ENCODE data around the gene RASA3. TPM values are rescaled to one million over a fixed set of nuclear protein-coding genes. Genes with fewer than 3 reads are reported as not detected.

The RASA3 gene
- total RNA-seq, 2 donors from 2014 or later, result 6.3 to 12.0 TPM

- no peaks in the 10 kb centered on the region for H3K27me3 Mint-ChIP-seq (ENCODE audit: insufficient read depth)
- DNase-seq, result no peak
- peak overlapping the region; percentile 64 for H3K27ac Mint-ChIP-seq
- no peak overlapping the region for H3K9ac ChIP-seq (ENCODE audit: extremely low read depth, low read length, poor library complexity, severe bottlenecking)
- H3K4me1 ChIP-seq (ENCODE audit: control insufficient read depth, insufficient read depth, low read length), result no peaks in the 10 kb centered on the region
- H3K27me3 ChIP-seq (ENCODE audit: control insufficient read depth, insufficient read depth, low read length, poor library complexity, severe bottlenecking), result no peaks in the 10 kb centered on the region
- no peaks in the 10 kb centered on the region for H3K9me3 ChIP-seq (ENCODE audit: control insufficient read depth, low read length)
- TF ChIP-seq CTCF (conservative IDR thresholded peaks at IDR 0.05), result no peak
- H3K36me3 ChIP-seq (ENCODE audit: control insufficient read depth, insufficient read depth, low read length), result no peaks in the 10 kb centered on the region
- H3K27ac ChIP-seq (ENCODE audit: low read depth, low read length), result no peak overlapping the region
- no peak overlapping the region for H3K4me3 ChIP-seq (ENCODE audit: low read length)
- peaks cover 12% of the 10 kb centered on the region for H3K36me3 Mint-ChIP-seq (ENCODE audit: low read depth)
- 83 to 96% methylated on average over 7 to 13 of the region's 13 CpGs for WGBS, 2 experiments (ENCODE audit: insufficient coverage in 1 of 2, insufficient read length in 1 of 2)
- H3K4me1 Mint-ChIP-seq, result no peaks in the 10 kb centered on the region
- no peaks in the 10 kb centered on the region for H3K9me3 Mint-ChIP-seq
- H3K4me3 Mint-ChIP-seq, result no peak overlapping the region
Measured at GRCh38 chr13:113996912-113997745, 135.3 kb downstream of the RASA3 start.

- DNase-seq, result no peak
- Histone ChIP-seq H3K9ac (ENCODE audit: extremely low read depth, low read length, poor library complexity, severe bottlenecking) (no peak overlapping the region), H3K27me3 (ENCODE audit: control insufficient read depth, insufficient read depth, low read length, poor library complexity, severe bottlenecking) (no peaks in the 10 kb centered on the region), H3K4me3 (ENCODE audit: low read length) (no peak overlapping the region), H3K36me3 (ENCODE audit: control insufficient read depth, insufficient read depth, low read length) (no peaks in the 10 kb centered on the region), H3K27ac (ENCODE audit: low read depth, low read length) (no peak overlapping the region), H3K4me1 (ENCODE audit: control insufficient read depth, insufficient read depth, low read length) (no peaks in the 10 kb centered on the region), H3K9me3 (ENCODE audit: control insufficient read depth, low read length) (no peaks in the 10 kb centered on the region)
- Mint-ChIP-seq H3K36me3 (ENCODE audit: low read depth) (peaks cover 19% of the 10 kb centered on the region), H3K4me1 (no peaks in the 10 kb centered on the region), H3K27ac (no peak overlapping the region), H3K27me3 (ENCODE audit: insufficient read depth) (no peaks in the 10 kb centered on the region), H3K9me3 (peaks cover 2% of the 10 kb centered on the region), H3K4me3 (no peak overlapping the region)
- no peak for TF ChIP-seq CTCF (conservative IDR thresholded peaks at IDR 0.05)
- WGBS, 2 experiments (ENCODE audit: insufficient coverage in 1 of 2, insufficient read length in 1 of 2), result 94 to 95% methylated on average over 26 to 38 of the region's 38 CpGs
Measured at GRCh38 chr13:113996081-113996911, 136.1 kb downstream of the RASA3 start.

- no peak overlapping the region for H3K27ac Mint-ChIP-seq
- H3K27me3 Mint-ChIP-seq (ENCODE audit: insufficient read depth), result no peaks in the 10 kb centered on the region
- H3K4me3 ChIP-seq (ENCODE audit: low read length), result no peak overlapping the region
- peaks cover 5% of the 10 kb centered on the region for H3K36me3 ChIP-seq (ENCODE audit: control insufficient read depth, insufficient read depth, low read length)
- peaks cover 27% of the 10 kb centered on the region for H3K36me3 Mint-ChIP-seq (ENCODE audit: low read depth)
- H3K4me1 ChIP-seq (ENCODE audit: control insufficient read depth, insufficient read depth, low read length), result no peaks in the 10 kb centered on the region
- H3K9ac ChIP-seq (ENCODE audit: extremely low read depth, low read length, poor library complexity, severe bottlenecking), result no peak overlapping the region
- no peak overlapping the region for H3K4me3 Mint-ChIP-seq
- no peaks in the 10 kb centered on the region for H3K4me1 Mint-ChIP-seq
- H3K27me3 ChIP-seq (ENCODE audit: control insufficient read depth, insufficient read depth, low read length, poor library complexity, severe bottlenecking), result no peaks in the 10 kb centered on the region
- H3K9me3 ChIP-seq (ENCODE audit: control insufficient read depth, low read length), result no peaks in the 10 kb centered on the region
- H3K27ac ChIP-seq (ENCODE audit: low read depth, low read length), result no peak overlapping the region
- DNase-seq, result no peak
- 89 to 91% methylated on average over 21 to 23 of the region's 23 CpGs for WGBS, 2 experiments (ENCODE audit: insufficient coverage in 1 of 2, insufficient read length in 1 of 2)
- peaks cover 2% of the 10 kb centered on the region for H3K9me3 Mint-ChIP-seq
- no peak for TF ChIP-seq CTCF (conservative IDR thresholded peaks at IDR 0.05)
Measured at GRCh38 chr13:113995051-113995601, 137.3 kb downstream of the RASA3 start.
